HepG2 (cell line): ENCODE results near the gene VDAC1. TPM values are rescaled to one million over a fixed set of nuclear protein-coding genes. Genes with fewer than 3 reads are reported as not detected.
A peak's percentile ranks its signal among the peaks of the same experiment; 100 is the strongest.

ENCODE experiments used
- CERS6 ChIP-seq: sonication (generic); formaldehyde crosslinking; IDR thresholded peaks from 2 replicates; pipeline ENCODE4 v1.5.0; 2020; ENCODE audit warnings: missing genetic modification reagents
- GLI4 ChIP-seq: sonication (generic); formaldehyde crosslinking; IDR thresholded peaks from 2 replicates; pipeline ENCODE4 v1.5.1; 2020; ENCODE audit warnings: missing genetic modification reagents, mild to moderate bottlenecking, moderate library complexity, borderline replicate concordance
- NFAT5 ChIP-seq: sonication (generic); formaldehyde crosslinking; IDR thresholded peaks from 2 replicates; pipeline ENCODE4 v1.4.0; 2020; ENCODE audit warnings: missing genetic modification reagents
- POLR2AphosphoS5 ChIP-seq: IDR thresholded peaks from 2 replicates; pipeline ENCODE4 v1.6.1; 2012; ENCODE audit warnings: low read depth, low read length
- PREB ChIP-seq: sonication (generic); formaldehyde crosslinking; IDR thresholded peaks from 2 replicates; pipeline ENCODE4 v1.4.0; 2020; ENCODE audit warnings: missing genetic modification reagents
- RFXANK ChIP-seq: IDR thresholded peaks from 2 replicates; pipeline ENCODE4 v1.6.1; 2016
- RORA ChIP-seq: sonication (generic); formaldehyde crosslinking; IDR thresholded peaks from 2 replicates; pipeline ENCODE4 v1.5.0; 2020; ENCODE audit warnings: mild to moderate bottlenecking, missing genetic modification reagents, moderate library complexity
- SALL1 ChIP-seq: sonication (generic); formaldehyde crosslinking; IDR thresholded peaks from 2 replicates; pipeline ENCODE4 v1.8.0; 2022; ENCODE audit warnings: mild to moderate bottlenecking, missing genetic modification reagents
- SIN3A ChIP-seq: IDR thresholded peaks from 2 replicates; pipeline ENCODE4 v1.6.1; 2011; ENCODE audit warnings: low read depth, mild to moderate bottlenecking, control low read depth, low read length, borderline replicate concordance
- SNAPC4 ChIP-seq: sonication (generic); formaldehyde crosslinking; IDR thresholded peaks from 2 replicates; pipeline ENCODE4 v1.4.0; 2020; ENCODE audit warnings: mild to moderate bottlenecking, missing genetic modification reagents
- TP53 ChIP-seq: sonication (generic); formaldehyde crosslinking; conservative IDR thresholded peaks from 2 replicates; pipeline ENCODE4 v1.4.0; 2020; ENCODE audit warnings: missing genetic modification reagents
- ZBTB14 ChIP-seq: sonication (generic); formaldehyde crosslinking; IDR thresholded peaks from 2 replicates; pipeline ENCODE4 v1.4.0; 2020; ENCODE audit warnings: missing genetic modification reagents
- ZFP1 ChIP-seq: IDR thresholded peaks from 2 replicates; pipeline ENCODE4 v1.6.1; 2016
- ZNF629 ChIP-seq: sonication (generic); formaldehyde crosslinking; conservative IDR thresholded peaks from 2 replicates; pipeline ENCODE4 v1.5.0; 2020; ENCODE audit warnings: missing genetic modification reagents
- ZNF691 ChIP-seq: sonication (generic); formaldehyde crosslinking; IDR thresholded peaks from 2 replicates; pipeline ENCODE4 v1.4.0; 2020; ENCODE audit warnings: missing genetic modification reagents, low read depth, mild to moderate bottlenecking, borderline replicate concordance
- ZSCAN31 ChIP-seq: sonication (generic); formaldehyde crosslinking; IDR thresholded peaks from 2 replicates; pipeline ENCODE4 v1.5.0; 2020; ENCODE audit warnings: low read depth, mild to moderate bottlenecking, missing genetic modification reagents
- polyA plus RNA-seq, 8 experiments: library from polyadenylated mRNA; depleted of rRNA in 3 of 8; stranded (reverse) in 7 of 8; unstranded in 1 of 8; fragments of >200 nt; fragmentation: Illumina TruSeq in 4 of 8; extraction: Trizol in 4 of 8; gene quantifications; 2 replicates each; pipeline versions ENCODE4 v1.2.1 to v1.2.3, GENCODE V29; 2011 to 2016; ENCODE audit warnings: low read depth in 4 of 8, missing spikeins in 1 of 8, mixed read lengths in 1 of 8; ENCODE audit not compliant: insufficient read depth in 1 of 8
- total RNA-seq, 5 experiments: library from RNA; depleted of rRNA; stranded (reverse); fragments of >200 nt; fragmentation: Illumina TruSeq; extraction: Trizol; gene quantifications; 2 replicates each; pipeline ENCODE4 v1.2.3, GENCODE V29; 2016; ENCODE audit warnings: low read depth in 1 of 5

The VDAC1 gene
- total and polyA plus RNA-seq, 2 of the 13 experiments (the other 11 are each of a cell fraction or from before 2014, with no cell fraction given), result 112 to 380 TPM

GRCh38 chr5:133995341-133995740 lies 9.4 kb downstream of the VDAC1 start (continued):
- TF ChIP-seq SNAPC4, result no peak
- TF ChIP-seq ZFP1, result no peak
- TF ChIP-seq ZNF629 (CRISPR knock-in tag), result no peak
- no peak for TF ChIP-seq NFAT5 (CRISPR knock-in tag)
- peak; percentile 55 for TF ChIP-seq SALL1
- TF ChIP-seq ZBTB14 (CRISPR knock-in tag), result no peak
- no peak for TF ChIP-seq POLR2AphosphoS5
- no peak for TF ChIP-seq GLI4
- TF ChIP-seq RORA (CRISPR knock-in tag), result no peak
- TF ChIP-seq ZSCAN31 (CRISPR knock-in tag), result no peak; the same call in 1 of the 2 replicates
- no peak for TF ChIP-seq ZNF691 (CRISPR knock-in tag)
- no peak for TF ChIP-seq TP53
- no peak for TF ChIP-seq CERS6 (CRISPR knock-in tag)
- peak; percentile 41; the same call in 1 of the 2 replicates for TF ChIP-seq SIN3A
- no peak for TF ChIP-seq PREB (CRISPR knock-in tag)
- no peak for TF ChIP-seq RFXANK (CRISPR knock-in tag)
